PC-9 (cell line): ENCODE data around the gene CITED1.

Experiments
- CTCF ChIP-seq: fragments of 200-600 bp; sonication (generic); conservative IDR thresholded peaks from 2 replicates; pipeline ENCODE4 v1.6.1; 2017; ENCODE audit warnings: mixed run types, antibody characterized with exemption, mild to moderate bottlenecking, moderate library complexity
- EZH2 ChIP-seq: fragments of 200-600 bp; sonication (generic); IDR thresholded peaks from 2 replicates; pipeline ENCODE4 v1.8.0; 2017; ENCODE audit warnings: antibody characterized with exemption, low read depth

- TF ChIP-seq CTCF (no peak), EZH2 (no peak)
Measured at GRCh38 chrX:72269671-72270251, 36.0 kb downstream of the CITED1 start.
